K562 (cell line): ENCODE results near the gene FXR1.
"Not testable (repeated sequence)": the region's sequence is repeated elsewhere in the genome, so short reads cannot be mapped to it uniquely, and the experiment has no call there.

Experiments
- CTCF ChIP-seq, 3 experiments: IDR thresholded peaks in 2 of 3; conservative IDR thresholded peaks in 1 of 3; 2 replicates each; pipeline ENCODE4 v1.5.1; 2011 to 2012; ENCODE audit warnings: low read length in 3 of 3, mild to moderate bottlenecking in 3 of 3, control low read depth in 2 of 3, improper control_type of control experiment in 1 of 3, inconsistent platforms in 1 of 3, low read depth in 1 of 3, mixed read lengths in 1 of 3, moderate library complexity in 1 of 3; ENCODE audit not compliant: insufficient read depth in 2 of 3
- CUX1 ChIP-seq: fragments of 200-800 bp; sonication (Bioruptor generic); IDR thresholded peaks from 2 replicates; pipeline ENCODE4 v1.6.1; 2016; ENCODE audit warnings: missing genetic modification characterization, missing compliant biosample characterization
- ELF4 ChIP-seq: fragments of 450-650 bp; formaldehyde crosslinking; IDR thresholded peaks from 2 replicates; pipeline ENCODE4 v1.4.0; 2022; ENCODE audit warnings: missing genetic modification characterization
- NFRKB ChIP-seq: fragments of 450-650 bp; IDR thresholded peaks from 2 replicates; pipeline ENCODE4 v1.6.1; 2016; ENCODE audit warnings: low read depth
- POLR2A ChIP-seq: fragments of 450-650 bp; conservative IDR thresholded peaks from 2 replicates; pipeline ENCODE4 v1.6.1; 2016
- PREB ChIP-seq: sonication (generic); formaldehyde crosslinking; IDR thresholded peaks from 2 replicates; pipeline ENCODE4 v1.8.1; 2023; ENCODE audit warnings: mild to moderate bottlenecking, missing genetic modification reagents
- SREBF1 ChIP-seq: fragments of 150-350 bp; IDR thresholded peaks from 2 replicates; pipeline ENCODE4 v1.6.1; 2014; ENCODE audit warnings: antibody characterized with exemption, low read depth, low read length, borderline replicate concordance
- STAT5A ChIP-seq: IDR thresholded peaks from 2 replicates; pipeline ENCODE4 v1.6.1; 2012; ENCODE audit warnings: low read length, inconsistent platforms, borderline replicate concordance
- TBP ChIP-seq: optimal IDR thresholded peaks from 2 replicates; pipeline ENCODE3; 2011; ENCODE audit warnings: low read depth, low read length, improper control_type of control experiment
- YY1 ChIP-seq, 3 experiments: IDR thresholded peaks; 2 replicates each; pipeline ENCODE4 v1.6.1; 2011; ENCODE audit warnings: low read length in 2 of 3, mild to moderate bottlenecking in 2 of 3, moderate library complexity in 2 of 3, borderline replicate concordance in 1 of 3, control low read depth in 1 of 3, low read depth in 1 of 3; ENCODE audit not compliant: insufficient read depth in 3 of 3, insufficient replicate concordance in 2 of 3, control insufficient read depth in 1 of 3, insufficient read length in 1 of 3; ENCODE audit errors: extremely low read depth in 1 of 3
- ZBTB49 ChIP-seq: sonication (generic); formaldehyde crosslinking; IDR thresholded peaks from 2 replicates; pipeline ENCODE4 v1.8.0; 2022; ENCODE audit warnings: missing genetic modification reagents, mild to moderate bottlenecking, borderline replicate concordance
- ZKSCAN8 ChIP-seq: fragments of 200-800 bp; sonication (Bioruptor generic); IDR thresholded peaks from 2 replicates; pipeline ENCODE4 v1.6.1; 2016; ENCODE audit warnings: missing genetic modification characterization, missing compliant biosample characterization
- ZNF384 ChIP-seq: IDR thresholded peaks from 2 replicates; pipeline ENCODE4 v1.6.1; 2012; ENCODE audit warnings: low read depth, low read length, improper control_type of control experiment
- ZNF449 ChIP-seq: fragments of 250-450 bp; sonication (Bioruptor Pico); IDR thresholded peaks from 2 replicates; pipeline ENCODE4 v1.8.0; 2022; ENCODE audit warnings: moderate library complexity, mild to moderate bottlenecking, inconsistent platforms

- TF ChIP-seq NFRKB; ZBTB49 (CRISPR knock-in tag); ZKSCAN8 (CRISPR knock-in tag); PREB (CRISPR knock-in tag); YY1 (IDR thresholded peaks at IDR 0.05; ENCODE audit: borderline replicate concordance in 1 of 3, control insufficient read depth in 1 of 3, extremely low read depth in 1 of 3, insufficient read depth in 3 of 3, insufficient read length in 1 of 3, insufficient replicate concordance in 2 of 3, low read depth in 1 of 3, low read length in 2 of 3); CUX1 (CRISPR knock-in tag); STAT5A; CTCF (IDR thresholded peaks at IDR 0.05 in 2 of 3, conservative IDR thresholded peaks at IDR 0.05 in 1 of 3; ENCODE audit: insufficient read depth in 2 of 3, low read depth in 1 of 3, low read length in 3 of 3); TBP; POLR2A; ELF4 (CRISPR knock-in tag); ZNF449 (CRISPR knock-in tag); SREBF1; ZNF384: not testable (repeated sequence)
Measured at GRCh38 chr3:180986366-180986765, 73.9 kb downstream of the FXR1 start.
